Osteocyte (in vitro differentiated cells): ENCODE results near the gene SLC12A4. TPM values are rescaled to one million over a fixed set of nuclear protein-coding genes. Genes with fewer than 3 reads are reported as not detected.

Experiments used
- DNase-seq: peaks from one replicate; pipeline ENCODE4 v3.0.0; 2021; ENCODE audit warnings: mixed read lengths; ENCODE audit not compliant: unreplicated experiment; ENCODE audit errors: extremely low spot score
- H3K27ac Mint-ChIP-seq: one replicate; pipeline ENCODE4 v1.8.0; 2021; ENCODE audit warnings: mild to moderate bottlenecking, mixed read lengths; ENCODE audit not compliant: unreplicated experiment
- H3K27me3 Mint-ChIP-seq: one replicate; pipeline ENCODE4 v1.8.0; 2021; ENCODE audit warnings: mixed read lengths; ENCODE audit not compliant: unreplicated experiment
- H3K36me3 Mint-ChIP-seq: one replicate; pipeline ENCODE4 v1.8.0; 2021; ENCODE audit warnings: mixed read lengths; ENCODE audit not compliant: unreplicated experiment
- H3K4me1 Mint-ChIP-seq: one replicate; pipeline ENCODE4 v1.8.0; 2021; ENCODE audit warnings: mixed read lengths; ENCODE audit not compliant: unreplicated experiment
- H3K4me3 Mint-ChIP-seq: one replicate; pipeline ENCODE4 v1.8.0; 2021; ENCODE audit warnings: mild to moderate bottlenecking, moderate library complexity, mixed read lengths; ENCODE audit not compliant: unreplicated experiment
- H3K9me3 Mint-ChIP-seq: one replicate; pipeline ENCODE4 v1.8.0; 2021; ENCODE audit warnings: mixed read lengths; ENCODE audit not compliant: unreplicated experiment
- total RNA-seq: library from RNA; stranded (reverse); gene quantifications from 2 replicates; pipeline ENCODE4 v1.2.1, GENCODE V29; 2021
- TF ChIP-seq, protein P1 (sequence below): fragments of 200-600 bp; sonication (generic); IDR thresholded peaks from 2 replicates; pipeline ENCODE4 v1.5.0; 2021; ENCODE audit warnings: antibody characterized with exemption, mild to moderate bottlenecking, moderate library complexity

Gene SLC12A4
- total RNA-seq, 1 donor from 2014 or later = 90.7 TPM

DNA sequence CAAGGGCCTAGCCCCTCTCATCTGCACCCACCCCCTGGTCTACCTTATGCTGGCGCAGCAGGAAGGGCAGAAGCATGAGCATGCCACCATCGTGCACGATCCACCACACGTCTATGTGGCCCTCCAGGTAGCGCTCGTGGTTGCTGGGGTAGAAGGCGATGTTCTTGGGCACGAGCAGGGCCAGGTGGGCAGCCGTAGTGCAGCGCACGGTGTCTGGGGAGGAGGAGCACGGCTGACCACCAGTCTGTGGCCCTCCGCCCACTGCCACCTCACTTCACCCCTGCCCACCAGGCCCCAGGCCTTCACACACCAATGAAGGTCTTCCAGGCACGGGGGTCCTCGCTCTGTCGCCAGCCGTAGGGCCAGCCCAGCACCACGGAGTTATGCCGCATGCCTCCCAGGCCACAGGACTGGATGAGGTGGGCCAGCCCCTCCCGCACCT, 22.3 kb downstream of the SLC12A4 start:
- H3K27ac Mint-ChIP-seq = no peak overlapping the region
- no peak overlapping the region for H3K4me3 Mint-ChIP-seq
- peaks cover 3% of the 10 kb centered on the region for H3K4me1 Mint-ChIP-seq
- H3K27me3 Mint-ChIP-seq = no peaks in the 10 kb centered on the region
- DNase-seq = no peak
- no peaks in the 10 kb centered on the region for H3K9me3 Mint-ChIP-seq
- H3K36me3 Mint-ChIP-seq = peaks cover 12% of the 10 kb centered on the region
- TF ChIP-seq, protein P1, sequence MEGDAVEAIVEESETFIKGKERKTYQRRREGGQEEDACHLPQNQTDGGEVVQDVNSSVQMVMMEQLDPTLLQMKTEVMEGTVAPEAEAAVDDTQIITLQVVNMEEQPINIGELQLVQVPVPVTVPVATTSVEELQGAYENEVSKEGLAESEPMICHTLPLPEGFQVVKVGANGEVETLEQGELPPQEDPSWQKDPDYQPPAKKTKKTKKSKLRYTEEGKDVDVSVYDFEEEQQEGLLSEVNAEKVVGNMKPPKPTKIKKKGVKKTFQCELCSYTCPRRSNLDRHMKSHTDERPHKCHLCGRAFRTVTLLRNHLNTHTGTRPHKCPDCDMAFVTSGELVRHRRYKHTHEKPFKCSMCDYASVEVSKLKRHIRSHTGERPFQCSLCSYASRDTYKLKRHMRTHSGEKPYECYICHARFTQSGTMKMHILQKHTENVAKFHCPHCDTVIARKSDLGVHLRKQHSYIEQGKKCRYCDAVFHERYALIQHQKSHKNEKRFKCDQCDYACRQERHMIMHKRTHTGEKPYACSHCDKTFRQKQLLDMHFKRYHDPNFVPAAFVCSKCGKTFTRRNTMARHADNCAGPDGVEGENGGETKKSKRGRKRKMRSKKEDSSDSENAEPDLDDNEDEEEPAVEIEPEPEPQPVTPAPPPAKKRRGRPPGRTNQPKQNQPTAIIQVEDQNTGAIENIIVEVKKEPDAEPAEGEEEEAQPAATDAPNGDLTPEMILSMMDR = no peak

DNA sequence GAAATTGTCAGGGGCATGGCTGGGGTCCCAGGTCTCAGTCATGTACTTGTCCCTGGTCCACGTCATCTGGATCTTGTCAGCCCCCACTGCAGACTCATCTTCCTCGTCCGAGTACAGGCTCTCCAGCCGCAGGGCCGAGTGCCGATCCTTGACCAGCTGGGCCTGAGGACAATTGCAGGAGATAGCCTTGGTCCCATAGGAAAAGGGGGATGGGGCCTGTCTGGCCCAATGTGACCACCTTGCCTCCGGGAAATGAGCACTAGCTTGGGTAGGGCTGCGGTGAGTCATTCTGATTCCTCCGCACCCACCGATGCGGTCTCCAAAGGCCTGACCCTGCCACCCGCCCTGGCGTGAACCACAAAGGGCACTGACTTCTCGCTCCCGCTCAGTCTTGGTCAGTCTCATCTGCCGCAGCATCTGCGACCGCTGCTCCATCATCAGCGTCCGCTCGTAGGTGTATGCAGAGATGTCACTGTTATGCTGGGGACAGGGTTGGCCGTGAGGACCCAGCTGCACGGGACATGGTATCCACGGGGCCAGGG, 23.0 kb downstream of the SLC12A4 start:
- DNase-seq = no peak
- peak overlapping the region; percentile 3 for H3K27ac Mint-ChIP-seq
- peaks cover 12% of the 10 kb centered on the region for H3K36me3 Mint-ChIP-seq
- TF ChIP-seq, protein P1 = no peak
- H3K9me3 Mint-ChIP-seq = no peaks in the 10 kb centered on the region
- H3K4me1 Mint-ChIP-seq = peaks cover 3% of the 10 kb centered on the region
- no peak overlapping the region for H3K4me3 Mint-ChIP-seq
- H3K27me3 Mint-ChIP-seq = no peaks in the 10 kb centered on the region

DNA sequence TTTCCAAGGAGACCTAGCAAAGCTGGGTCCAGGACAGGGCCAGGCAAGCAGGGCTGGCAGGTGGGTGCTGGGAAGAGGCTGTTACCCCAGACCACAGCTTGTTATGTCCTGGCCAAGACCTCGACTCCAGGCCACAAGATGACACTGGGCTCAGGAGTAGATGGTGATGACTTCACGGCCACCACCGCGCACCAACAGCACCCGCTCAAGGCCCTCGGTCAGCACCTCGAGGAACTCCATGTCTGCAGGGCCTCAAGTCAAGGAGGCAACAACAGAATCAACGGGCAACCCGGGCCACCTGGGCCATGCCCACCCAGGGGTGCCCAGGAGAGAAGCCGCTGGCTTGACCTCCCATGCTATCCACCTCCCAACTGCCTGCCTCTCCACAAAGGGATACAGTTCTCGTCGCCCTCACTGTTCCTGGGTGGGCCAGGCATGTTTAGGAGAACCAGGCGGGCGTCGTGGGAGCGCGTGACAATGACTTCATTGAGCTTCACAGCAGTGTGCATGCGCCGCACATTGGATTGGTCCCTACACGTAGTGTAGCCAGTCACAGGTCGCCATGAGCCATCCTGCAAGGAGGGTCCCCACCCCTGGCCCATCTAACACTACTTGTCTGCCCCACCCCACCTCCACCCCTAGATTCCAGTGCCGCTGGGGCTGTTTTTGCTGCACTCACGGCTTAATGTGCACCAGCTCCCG, 23.6 kb downstream of the SLC12A4 start:
- no peak for DNase-seq
- H3K36me3 Mint-ChIP-seq = peaks cover 12% of the 10 kb centered on the region
- H3K9me3 Mint-ChIP-seq = no peaks in the 10 kb centered on the region
- no peaks in the 10 kb centered on the region for H3K27me3 Mint-ChIP-seq
- H3K4me3 Mint-ChIP-seq = no peak overlapping the region
- peaks cover 3% of the 10 kb centered on the region for H3K4me1 Mint-ChIP-seq
- H3K27ac Mint-ChIP-seq = peak overlapping the region; percentile 3
- TF ChIP-seq, protein P1 = no peak

DNA sequence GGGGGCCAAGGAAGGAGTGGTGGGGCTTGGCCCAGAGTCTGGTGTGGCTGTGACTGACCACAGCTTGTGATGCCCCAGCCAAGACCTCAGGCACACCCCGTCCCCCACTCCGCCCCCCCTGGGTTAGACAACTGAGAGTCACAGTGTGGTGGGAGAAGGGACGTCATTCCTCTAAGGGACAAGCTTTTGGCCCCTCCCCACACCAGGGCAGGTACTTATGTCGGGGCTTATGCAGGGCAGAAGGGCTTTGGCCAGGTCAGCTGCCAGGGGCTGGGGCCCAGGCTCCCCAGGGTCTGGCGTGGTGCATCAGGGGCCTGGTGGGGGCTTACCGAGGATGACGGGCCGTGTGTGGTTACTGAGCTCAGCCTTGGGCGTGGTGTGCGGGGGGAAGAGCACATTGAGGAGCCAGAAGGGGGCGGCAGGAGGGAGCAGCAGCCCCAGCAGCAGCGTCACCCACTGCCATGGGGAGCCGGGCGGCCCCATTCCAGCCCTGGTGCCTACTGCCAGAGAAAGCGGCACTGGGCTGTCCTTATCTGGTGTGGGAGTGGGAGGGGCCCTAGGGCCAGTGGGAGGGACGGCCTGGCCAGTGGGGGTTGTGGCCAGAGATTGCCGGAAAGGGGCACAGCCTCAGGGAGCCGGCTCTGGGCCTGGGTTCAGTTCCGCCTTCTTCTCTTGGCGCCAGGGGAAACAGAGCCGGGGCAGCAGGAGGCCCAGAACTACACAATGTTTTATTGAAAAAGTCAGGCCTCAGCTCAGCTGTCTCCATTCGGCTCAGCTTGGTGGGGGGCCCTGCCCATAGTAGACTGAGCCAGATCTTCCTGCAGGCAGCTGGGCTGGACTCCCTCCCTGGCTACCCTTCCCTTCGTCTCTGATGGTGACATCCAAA, 24.6 kb downstream of the SLC12A4 start, which contains the start of gene LCAT:
Gene LCAT (minus strand): TSS at position 502 of the 886 bp plus-strand sequence. CDS start 19 bp downstream, at position 483.
- H3K27me3 Mint-ChIP-seq = no peaks in the 10 kb centered on the region
- no peaks in the 10 kb centered on the region for H3K9me3 Mint-ChIP-seq
- H3K36me3 Mint-ChIP-seq = peaks cover 12% of the 10 kb centered on the region
- TF ChIP-seq, protein P1 = no peak
- H3K4me3 Mint-ChIP-seq = no peak within 1 kb of the TSS
- no peak for DNase-seq
- H3K27ac Mint-ChIP-seq = no peak within 1 kb of the TSS
- peaks cover 3% of the 10 kb centered on the region for H3K4me1 Mint-ChIP-seq

DNA sequence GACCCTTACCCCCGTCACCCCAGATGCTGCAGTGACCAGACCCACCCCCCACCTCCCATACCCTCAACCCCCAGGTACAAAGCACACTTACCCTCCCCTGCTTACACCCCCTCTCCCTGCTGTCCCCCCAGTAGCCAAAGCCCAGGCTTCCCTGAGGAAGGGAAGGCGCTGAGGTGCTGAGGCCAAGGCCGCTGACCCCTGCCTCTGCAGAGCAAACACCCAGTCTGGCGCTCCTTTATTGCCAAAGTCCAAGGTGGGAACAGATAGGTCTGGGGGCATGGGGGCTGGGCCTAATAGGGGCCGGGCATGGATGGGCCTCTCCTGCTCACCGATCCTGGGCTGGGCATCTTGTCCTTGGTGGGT, 25.2 kb downstream of the SLC12A4 start:
- TF ChIP-seq, protein P1 = no peak
- DNase-seq = no peak
- no peaks in the 10 kb centered on the region for H3K9me3 Mint-ChIP-seq
- H3K27me3 Mint-ChIP-seq = no peaks in the 10 kb centered on the region
- peaks cover 3% of the 10 kb centered on the region for H3K4me1 Mint-ChIP-seq
- H3K27ac Mint-ChIP-seq = no peak overlapping the region
- H3K36me3 Mint-ChIP-seq = peaks cover 11% of the 10 kb centered on the region
- no peak overlapping the region for H3K4me3 Mint-ChIP-seq
